Stromal cell of bone marrow (primary cell): ENCODE data around the gene POM121C.
"Not testable (repeated sequence)": the region's sequence is repeated elsewhere in the genome, so short reads cannot be mapped to it uniquely, and the experiment has no call there.

Experiments used
- DNase-seq: peaks from one replicate; pipeline ENCODE4 v3.0.0-alpha.2; 2012; ENCODE audit warnings: low read depth

POM121C gene

DNA sequence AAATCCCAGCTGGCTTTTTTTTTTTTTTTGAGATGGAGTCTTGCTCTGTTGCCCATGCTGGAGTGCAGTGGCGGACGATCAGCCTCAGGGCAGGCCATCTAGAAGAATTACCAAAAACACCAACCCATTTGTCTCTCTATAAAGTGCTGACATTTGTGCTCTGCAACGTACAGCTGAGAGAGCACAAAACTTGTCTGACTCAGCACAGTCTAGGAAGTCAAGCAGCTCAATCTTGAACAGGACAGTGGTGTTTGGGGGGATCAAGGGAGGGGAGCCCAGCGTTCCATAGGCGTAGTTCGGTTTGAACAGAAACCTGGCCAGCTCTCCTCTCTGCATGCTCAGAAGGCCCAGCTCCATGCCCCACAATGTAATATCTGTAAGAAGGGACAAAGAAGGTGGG is 92.9 kb downstream of the POM121C start:
- DNase-seq, result not testable (repeated sequence)

DNA sequence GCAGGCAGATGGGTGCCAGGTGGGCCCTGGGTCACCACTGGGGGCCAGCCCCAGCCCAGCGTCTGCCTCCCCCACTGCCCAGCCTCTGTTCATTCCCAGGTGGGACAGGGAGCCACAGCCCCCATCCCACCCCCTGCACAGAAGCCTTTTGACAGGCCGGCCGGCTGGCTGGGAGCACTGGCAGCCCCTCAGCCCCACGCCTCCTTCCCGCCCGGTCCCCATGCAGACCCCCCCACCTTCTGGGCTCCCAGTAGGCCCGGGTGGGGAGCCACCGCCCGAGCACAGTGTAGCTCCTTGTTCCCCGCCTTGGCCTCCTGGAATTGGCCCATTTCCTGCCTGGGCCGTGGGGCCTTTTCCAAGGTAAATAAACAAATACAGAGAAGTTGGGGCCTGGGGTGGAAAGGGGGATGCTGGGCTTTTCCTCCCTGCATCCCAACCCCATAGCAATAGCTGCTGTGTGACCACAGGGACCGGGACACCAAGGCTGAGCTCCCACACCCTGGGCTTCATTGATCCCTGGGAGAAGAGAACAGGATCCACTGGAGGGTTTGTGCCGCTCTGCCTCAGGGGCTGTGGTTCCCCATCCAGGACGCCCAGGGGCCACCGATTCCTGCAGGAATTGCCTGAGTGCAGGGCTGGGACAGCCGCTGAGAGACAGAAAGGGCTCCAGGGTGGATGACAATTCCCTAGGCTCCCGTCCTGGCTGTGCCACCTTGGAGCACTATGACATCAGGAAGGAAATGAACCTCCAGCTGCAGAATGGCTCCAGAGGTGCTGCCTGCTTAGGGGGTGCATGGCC is 111.4 kb downstream of the POM121C start:
- DNase-seq, result not testable (repeated sequence)

DNA sequence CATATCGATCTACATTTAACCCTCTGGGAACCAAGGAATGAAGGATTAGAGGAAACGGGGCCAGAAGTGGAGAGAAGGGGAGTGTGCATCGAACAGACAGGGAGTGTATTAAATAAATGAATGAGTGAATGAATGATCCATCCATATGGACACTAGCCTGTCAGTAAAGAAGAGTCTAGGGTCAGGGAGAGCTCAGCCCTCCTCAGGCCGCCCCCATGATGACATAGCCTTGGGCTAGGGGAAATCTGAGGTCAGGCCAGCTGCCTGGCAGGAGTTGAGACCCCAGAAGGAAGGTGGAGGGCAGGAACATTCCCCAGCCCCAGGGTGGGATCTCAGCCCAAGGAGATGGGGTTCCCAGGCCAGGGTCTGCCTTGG is 112.0 kb downstream of the POM121C start:
- DNase-seq, result not testable (repeated sequence)

DNA sequence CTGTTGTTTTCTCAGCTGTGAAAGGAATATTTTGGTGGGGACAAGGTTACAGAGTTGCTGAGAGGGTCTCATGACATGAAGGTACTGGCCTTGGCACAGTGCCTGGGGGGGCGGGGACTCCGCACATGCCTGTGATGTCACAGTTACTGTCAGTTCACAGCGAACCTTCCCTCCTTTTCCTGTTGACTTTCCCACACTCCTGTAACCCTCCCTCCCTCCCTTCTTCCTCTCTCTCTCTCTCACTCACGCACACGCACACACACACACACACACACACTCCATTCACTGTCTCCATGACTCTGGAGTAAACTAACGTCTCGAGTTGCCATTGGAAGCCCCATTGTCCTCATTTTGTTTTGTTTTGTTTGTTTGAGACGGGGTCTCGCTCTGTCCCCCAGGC is 118.8 kb downstream of the POM121C start:
- DNase-seq, result not testable (repeated sequence)
